ENCODE results near the gene TMEFF2. TPM values are rescaled to one million over a fixed set of nuclear protein-coding genes. Genes with fewer than 3 reads are reported as not detected.

TMEFF2 gene
- total and polyA plus RNA-seq, 4 donors, result 0.08 TPM; not detected in 3

- H3K36me3 ChIP-seq (ENCODE audit: control insufficient read depth in 4 of 4, insufficient read depth in 3 of 4, low read depth in 1 of 4, low read length in 3 of 4), result no peaks in the 10 kb centered on the region
- H3K9me3 ChIP-seq (ENCODE audit: control insufficient read depth in 4 of 4, low read length in 3 of 4), result no peaks in the 10 kb centered on the region
- WGBS, result 67% methylated on average over 5 of the region's 5 CpGs
- peaks cover 0 to 2% (median 0%) of the 10 kb centered on the region in 4 donors for H3K4me1 ChIP-seq (ENCODE audit: control insufficient read depth in 4 of 4, insufficient read depth in 4 of 4, low read length in 3 of 4)
- H3K27ac ChIP-seq (ENCODE audit: low read depth in 1 of 2, low read length in 2 of 2), result no peak overlapping the region
- DNase-seq (ENCODE audit: low spot score), result no peak
- no peak overlapping the region for H3K9ac ChIP-seq (ENCODE audit: low read depth in 1 of 2, low read length in 2 of 2)
- no peaks in the 10 kb centered on the region for H3K27me3 ChIP-seq (ENCODE audit: control insufficient read depth in 4 of 4, insufficient read depth in 4 of 4, low read length in 3 of 4)
- TF ChIP-seq HNF4A (conservative IDR thresholded peaks at IDR 0.05), result no peak
- no peak for TF ChIP-seq NR2F2 (IDR thresholded peaks at IDR 0.05)
- TF ChIP-seq EGR1 (IDR thresholded peaks at IDR 0.05; ENCODE audit: low read depth in 2 of 2), result no peak
- no peak for TF ChIP-seq SP1 (IDR thresholded peaks at IDR 0.05)
- no peak for TF ChIP-seq ATF3 (IDR thresholded peaks at IDR 0.05)
- H3K4me3 ChIP-seq (ENCODE audit: low read depth in 1 of 3, low read length in 3 of 3), result no peak overlapping the region
These were observed 184.7 kb downstream of the TMEFF2 start for GRCh38 chr2:192010073-192010472.

GRCh38 chr2:192007581-192008228, 187.0 kb downstream of the TMEFF2 start:
- H3K9ac ChIP-seq (ENCODE audit: low read depth in 1 of 2, low read length in 2 of 2), result no peak overlapping the region
- H3K27me3 ChIP-seq (ENCODE audit: control insufficient read depth in 4 of 4, insufficient read depth in 4 of 4, low read length in 3 of 4), result no peaks in the 10 kb centered on the region
- DNase-seq (ENCODE audit: low spot score), result no peak
- no peak for TF ChIP-seq TAF1 (conservative IDR thresholded peaks at IDR 0.05)
- no peak for TF ChIP-seq HNF4A (conservative IDR thresholded peaks at IDR 0.05)
- no peak for TF ChIP-seq SP1 (IDR thresholded peaks at IDR 0.05)
- no peak for TF ChIP-seq GABPA (IDR thresholded peaks at IDR 0.05 in 1 of 2, conservative IDR thresholded peaks at IDR 0.05 in 1 of 2)
- TF ChIP-seq FOXA2 (IDR thresholded peaks at IDR 0.05), result no peak
- no peak for TF ChIP-seq FOXA1 (IDR thresholded peaks at IDR 0.05)
- no peak for TF ChIP-seq RAD21 (IDR thresholded peaks at IDR 0.05)
- no peak for TF ChIP-seq ATF3 (IDR thresholded peaks at IDR 0.05)
- TF ChIP-seq NR2F2 (IDR thresholded peaks at IDR 0.05), result no peak
- no peak for TF ChIP-seq EGR1 (IDR thresholded peaks at IDR 0.05; ENCODE audit: low read depth in 2 of 2)
- no peak for TF ChIP-seq ZBTB33 (IDR thresholded peaks at IDR 0.05)
- TF ChIP-seq RXRA (IDR thresholded peaks at IDR 0.05), result no peak
- TF ChIP-seq YY1 (IDR thresholded peaks at IDR 0.05), result no peak
- TF ChIP-seq HNF4G (IDR thresholded peaks at IDR 0.05), result no peak
- TF ChIP-seq JUND (IDR thresholded peaks at IDR 0.05), result no peak
- TF ChIP-seq MAX (IDR thresholded peaks at IDR 0.05), result no peak
- no peaks in the 10 kb centered on the region for H3K36me3 ChIP-seq (ENCODE audit: control insufficient read depth in 4 of 4, insufficient read depth in 3 of 4, low read depth in 1 of 4, low read length in 3 of 4)
- WGBS, result 86% methylated on average over 5 of the region's 5 CpGs
- H3K27ac ChIP-seq (ENCODE audit: low read depth in 1 of 2, low read length in 2 of 2), result no peak overlapping the region
- H3K4me1 ChIP-seq (ENCODE audit: control insufficient read depth in 4 of 4, insufficient read depth in 4 of 4, low read length in 3 of 4), result no peaks in the 10 kb centered on the region
- H3K4me3 ChIP-seq (ENCODE audit: low read depth in 1 of 3, low read length in 3 of 3), result no peak overlapping the region
- no peaks in the 10 kb centered on the region for H3K9me3 ChIP-seq (ENCODE audit: control insufficient read depth in 4 of 4, low read length in 3 of 4)

GRCh38 chr2:192005211-192005610, 189.5 kb downstream of the TMEFF2 start:
- Histone ChIP-seq H3K36me3 (ENCODE audit: control insufficient read depth in 4 of 4, insufficient read depth in 3 of 4, low read depth in 1 of 4, low read length in 3 of 4) (no peaks in the 10 kb centered on the region), H3K27me3 (ENCODE audit: control insufficient read depth in 4 of 4, insufficient read depth in 4 of 4, low read length in 3 of 4) (no peaks in the 10 kb centered on the region), H3K9ac (ENCODE audit: low read depth in 1 of 2, low read length in 2 of 2) (no peak overlapping the region), H3K27ac (ENCODE audit: low read depth in 1 of 2, low read length in 2 of 2) (no peak overlapping the region), H3K4me1 (ENCODE audit: control insufficient read depth in 4 of 4, insufficient read depth in 4 of 4, low read length in 3 of 4) (no peaks in the 10 kb centered on the region), H3K9me3 (ENCODE audit: control insufficient read depth in 4 of 4, low read length in 3 of 4) (no peaks in the 10 kb centered on the region), H3K4me3 (ENCODE audit: low read depth in 1 of 3, low read length in 3 of 3) (no peak overlapping the region)
- 93% methylated on average over 3 of the region's 3 CpGs for WGBS
- DNase-seq (ENCODE audit: low spot score), result no peak
- TF ChIP-seq RXRA (IDR thresholded peaks at IDR 0.05) (no peak), JUND (IDR thresholded peaks at IDR 0.05) (no peak), TAF1 (conservative IDR thresholded peaks at IDR 0.05) (no peak)
